SW 1271 (cell line): ENCODE measurements around the gene SREBF2.

ENCODE experiments used
- DNase-seq, 2 experiments: peaks; one replicate each; lab custom pipeline; 2025; lab: John Stamatoyannopoulos, UW

The SREBF2 gene

DNA sequence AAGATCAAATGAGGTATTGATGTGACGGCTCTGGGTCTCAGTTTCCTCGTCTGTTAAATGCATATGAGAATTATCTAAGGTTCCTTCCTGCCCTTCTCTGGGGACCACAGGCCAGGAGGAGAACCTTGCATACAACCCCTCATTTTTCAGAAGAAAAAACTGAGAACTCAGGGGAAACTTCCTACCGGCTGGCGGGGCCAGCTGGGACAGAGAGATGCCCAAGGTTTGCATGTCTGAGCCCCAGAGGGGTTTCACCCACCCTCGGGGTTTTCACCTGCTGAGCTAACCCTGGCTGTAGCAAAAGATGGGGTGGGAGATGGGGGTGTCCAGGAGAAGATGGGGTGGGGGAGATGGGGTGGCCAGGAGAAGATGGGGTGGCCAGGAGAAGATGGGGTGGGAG, 89.4 kb downstream of the SREBF2 start:
- DNase-seq = no peak

GRCh38 chr22:41922940-41923594, 90.2 kb downstream of the SREBF2 start:
- no peak for DNase-seq

- DNase-seq = no peak
These were observed 90.8 kb downstream of the SREBF2 start for GRCh38 chr22:41923595-41924276.

DNA sequence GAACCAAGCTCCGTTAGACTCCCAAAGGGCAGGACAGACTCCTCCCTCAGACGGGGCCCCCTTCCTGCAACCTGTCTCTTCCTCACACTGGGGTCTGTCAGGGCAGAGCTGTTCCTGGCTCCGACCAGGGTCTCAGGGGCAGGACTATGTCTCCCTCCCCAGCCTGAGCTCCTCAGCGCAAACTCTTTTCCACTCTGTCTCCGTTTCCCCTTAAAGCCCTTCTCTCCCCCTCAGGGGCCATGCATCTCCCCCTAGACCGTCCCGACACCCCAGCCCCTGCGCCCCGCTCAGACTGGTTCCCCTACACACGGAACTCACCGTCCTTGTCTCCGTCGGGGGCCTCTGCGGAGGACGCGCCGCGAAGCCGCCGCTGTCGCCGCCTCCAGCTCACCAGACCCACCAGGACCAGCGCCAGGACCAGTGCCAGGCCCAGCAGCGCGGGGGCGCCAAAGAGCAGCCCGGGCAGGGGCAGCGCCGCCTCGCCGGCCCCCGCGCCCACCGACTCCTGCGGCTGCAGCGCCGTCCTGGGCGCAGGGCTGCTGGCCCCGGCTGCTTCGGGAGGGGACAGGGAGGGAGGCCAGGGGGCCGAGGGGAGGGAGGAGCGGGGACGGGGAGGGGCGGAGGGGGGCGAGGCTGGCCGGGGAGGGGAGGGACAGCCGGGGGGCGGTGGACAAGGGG, 93.0 kb downstream of the SREBF2 start:
- no peak for DNase-seq

- DNase-seq = no peak
These were observed 94.9 kb downstream of the SREBF2 start for GRCh38 chr22:41927813-41928212.

DNA sequence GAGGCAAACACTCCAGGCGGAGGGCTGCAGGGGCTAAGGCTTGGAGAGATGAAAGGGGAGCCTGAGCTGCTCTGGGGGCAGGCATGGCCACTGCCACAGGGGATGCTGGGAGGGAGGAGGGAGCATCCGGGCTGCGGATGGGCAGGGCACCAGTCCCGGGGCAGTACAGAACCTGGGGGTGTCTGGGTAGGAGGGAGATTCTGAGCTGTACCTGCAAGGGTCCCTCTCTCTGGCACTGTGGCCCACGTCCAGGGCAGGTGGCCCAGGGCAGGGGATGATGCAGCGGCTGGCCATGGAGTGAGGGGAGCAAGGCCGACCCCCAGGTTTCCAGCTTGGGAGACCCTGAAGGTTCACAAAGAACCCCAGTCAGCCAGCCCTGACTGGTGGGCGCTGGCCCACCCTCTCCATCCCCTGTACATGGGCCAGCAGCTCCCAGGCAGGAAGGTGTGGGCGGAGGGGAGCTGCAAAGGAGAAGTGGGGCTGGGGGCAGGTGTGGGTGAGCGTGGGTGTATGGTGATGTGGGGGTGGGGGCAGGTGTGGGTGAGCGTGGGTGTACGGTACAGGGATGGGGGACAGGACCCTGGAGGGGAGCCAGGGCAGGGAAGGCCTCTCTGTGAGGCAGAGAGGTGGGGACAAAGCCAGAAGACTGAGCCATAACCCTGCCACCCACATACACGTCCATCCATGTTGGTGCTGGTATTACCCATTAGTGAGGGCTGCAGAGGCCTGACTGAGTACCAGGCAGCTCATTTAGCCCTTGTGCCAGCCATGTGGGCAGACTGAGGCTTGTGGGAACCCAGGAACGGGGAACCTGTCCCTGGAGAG, 95.9 kb downstream of the SREBF2 start:
- no peak for DNase-seq

DNA sequence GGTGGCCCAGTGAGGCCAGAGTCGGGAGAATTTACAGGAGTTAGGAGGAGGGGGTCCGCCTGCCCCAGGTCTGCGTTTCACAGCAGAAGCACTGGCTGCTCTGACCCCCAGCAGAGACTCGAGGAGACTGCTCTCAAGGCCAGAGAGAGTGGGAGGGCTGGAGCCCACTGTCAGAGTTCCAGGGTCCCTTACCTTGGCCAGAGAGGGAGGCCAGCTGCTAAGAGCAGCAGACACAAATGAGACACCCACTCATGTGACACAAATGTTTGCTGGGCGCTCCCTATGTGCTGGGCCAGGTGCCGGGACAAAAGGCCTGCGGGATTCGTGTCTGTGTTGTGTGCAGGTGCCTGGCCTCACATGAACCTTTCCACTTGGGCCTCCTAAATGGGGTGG, 96.5 kb downstream of the SREBF2 start:
- DNase-seq = no peak

DNA sequence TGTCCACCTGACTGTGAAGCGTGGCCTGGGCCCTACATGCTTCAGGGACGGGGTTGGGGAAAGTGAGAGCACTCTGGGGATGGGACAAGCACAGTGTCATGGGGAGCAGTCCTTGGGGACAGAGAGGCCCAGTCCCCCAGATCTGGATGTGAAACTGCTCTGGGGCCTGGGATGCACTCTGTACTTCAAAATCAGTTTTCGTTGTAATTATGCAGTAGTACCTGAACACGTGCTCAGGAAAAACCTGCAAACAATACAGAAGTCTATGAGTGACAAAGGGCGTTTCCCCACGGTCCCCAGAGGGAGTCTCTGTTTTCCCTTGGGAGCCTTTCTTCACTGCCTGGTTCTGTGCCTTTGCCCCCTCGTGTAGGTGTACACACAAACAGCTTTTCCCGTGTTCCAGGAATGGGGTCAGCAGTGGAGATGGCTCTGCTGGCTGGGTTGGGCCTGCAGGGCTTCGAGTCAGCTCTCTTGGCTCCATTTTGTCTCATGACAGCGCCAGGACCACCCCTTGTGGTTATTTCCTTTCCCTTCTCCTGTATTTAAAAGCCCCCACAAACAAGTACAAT, 98.9 kb downstream of the SREBF2 start:
- DNase-seq = no peak

DNA sequence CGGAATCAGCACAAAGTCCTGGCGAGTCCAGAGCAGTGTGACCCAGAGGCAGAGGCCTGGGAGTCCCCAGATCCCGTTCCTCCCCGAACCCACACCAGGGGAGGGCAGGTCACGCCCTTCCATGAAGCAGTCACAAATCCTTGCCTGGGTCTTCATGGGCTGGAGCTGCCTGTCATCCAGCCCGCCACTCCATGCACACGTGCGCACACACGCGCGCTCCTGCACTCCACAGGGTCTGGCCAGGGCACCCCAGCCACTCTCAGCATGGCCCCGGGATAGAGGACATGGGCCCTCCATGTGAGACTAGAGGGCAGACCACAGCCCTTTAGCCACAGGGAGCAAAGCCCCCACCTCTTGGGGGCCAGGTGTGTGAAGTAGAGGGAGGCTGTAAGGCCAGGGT, 99.4 kb downstream of the SREBF2 start:
- DNase-seq = no peak

GRCh38 chr22:41933411-41934177, 100.7 kb downstream of the SREBF2 start:
- DNase-seq = no peak

GRCh38 chr22:41934284-41935014, 101.5 kb downstream of the SREBF2 start:
- no peak for DNase-seq

- no peak for DNase-seq
These were observed 102.1 kb downstream of the SREBF2 start for GRCh38 chr22:41935015-41935351.

GRCh38 chr22:41935509-41935908, 102.6 kb downstream of the SREBF2 start:
- DNase-seq = no peak

DNA sequence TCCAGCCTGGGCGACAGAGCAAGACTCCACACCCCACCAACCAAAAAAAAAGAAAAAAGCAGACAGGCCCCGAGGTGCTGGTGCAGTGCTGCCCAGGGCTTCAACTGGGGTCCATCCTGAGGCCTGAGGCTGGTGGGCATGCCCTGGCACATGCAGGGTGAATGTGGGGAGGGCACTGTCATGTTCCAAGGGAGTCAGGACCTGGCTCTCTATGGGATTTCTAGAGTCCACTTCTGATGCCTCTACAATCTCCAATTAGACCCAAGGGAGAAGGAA, 103.9 kb downstream of the SREBF2 start:
- DNase-seq = no peak

DNA sequence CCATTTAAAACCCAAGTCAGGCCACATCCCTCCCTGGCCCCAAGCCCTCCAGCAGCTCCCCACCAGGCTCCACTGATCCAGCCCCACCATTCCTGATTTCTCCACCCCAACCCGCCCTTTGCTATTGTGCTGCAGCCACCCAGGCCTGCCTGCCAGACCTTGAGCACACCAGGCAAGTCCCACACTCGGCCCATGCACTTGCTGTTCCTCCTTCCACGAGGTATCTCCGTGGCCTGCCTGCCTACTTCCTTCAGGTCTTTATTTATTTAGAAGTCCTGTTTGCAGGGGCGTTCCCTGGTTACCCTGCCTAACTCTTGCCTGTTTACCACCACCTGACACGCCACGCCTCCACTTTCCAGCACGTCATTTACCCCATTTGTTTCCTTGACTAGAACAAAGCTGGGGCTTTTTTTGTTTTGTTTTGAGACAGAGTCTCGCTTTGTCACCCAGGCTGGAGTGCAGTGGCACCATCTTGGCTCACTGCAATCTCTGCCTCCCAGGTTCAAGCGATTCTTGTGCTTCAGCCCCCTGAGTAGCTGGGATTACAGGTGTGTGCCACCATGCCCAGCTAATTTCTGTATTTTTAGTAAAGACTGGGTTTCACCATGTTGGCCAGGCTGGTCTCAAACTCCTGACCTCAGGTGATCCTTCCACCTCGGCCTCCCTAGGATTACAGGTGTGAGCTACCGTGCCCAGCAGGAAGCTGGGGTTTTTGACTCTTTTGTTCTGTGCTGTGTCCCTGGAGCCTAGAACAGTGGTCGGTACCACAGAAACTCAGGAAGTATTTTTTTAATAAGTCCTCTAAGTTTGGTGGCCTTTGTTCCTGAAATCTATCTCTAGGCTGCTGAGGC, 107.3 kb downstream of the SREBF2 start:
- peak in 1 of 2 experiments; percentile 22 for DNase-seq

DNA sequence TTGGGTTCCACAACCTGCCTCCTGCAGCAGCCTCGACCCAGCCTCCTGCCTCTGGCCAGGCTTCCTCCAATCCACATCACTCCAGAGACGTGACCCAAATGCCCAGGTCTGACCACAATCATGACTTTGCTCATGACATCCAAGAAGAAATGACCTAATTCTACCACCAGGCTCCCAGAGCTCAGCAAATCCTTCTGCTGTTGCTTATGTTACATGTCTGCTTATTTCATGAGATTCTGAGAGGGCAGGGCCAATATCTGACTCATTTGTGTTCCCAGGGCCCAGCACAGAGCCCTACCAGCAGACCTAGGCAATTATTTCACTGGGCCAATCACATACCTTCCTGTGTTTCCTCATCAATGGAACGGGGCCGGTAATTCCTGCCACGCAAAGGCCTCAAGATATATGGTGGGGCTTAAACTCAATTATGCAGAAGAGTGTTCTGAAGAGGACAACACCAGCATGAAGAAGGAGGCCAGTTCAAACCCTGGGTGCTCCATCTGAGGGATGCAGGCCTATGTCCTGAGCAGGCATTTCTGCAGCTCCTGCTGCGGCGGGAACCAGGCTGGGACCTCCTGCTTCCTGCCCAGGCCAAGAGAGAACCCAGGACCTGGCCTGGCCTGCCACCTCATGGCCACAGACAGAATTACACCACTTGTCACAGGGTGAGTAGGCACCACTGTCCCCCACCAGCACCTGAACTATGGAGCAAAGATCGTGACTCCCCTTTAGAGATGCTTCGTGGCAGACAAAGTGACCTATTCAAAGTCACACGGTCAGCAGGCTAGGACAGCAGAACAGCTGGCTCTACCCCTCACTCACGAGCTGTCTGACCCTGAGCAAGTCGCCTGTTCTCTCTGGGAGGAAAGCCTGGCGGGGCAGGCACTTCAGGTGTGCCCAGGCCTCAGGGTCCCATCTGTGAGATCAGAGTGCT, 108.2 kb downstream of the SREBF2 start:
- peak in 1 of 2 experiments; percentile 62 for DNase-seq

DNA sequence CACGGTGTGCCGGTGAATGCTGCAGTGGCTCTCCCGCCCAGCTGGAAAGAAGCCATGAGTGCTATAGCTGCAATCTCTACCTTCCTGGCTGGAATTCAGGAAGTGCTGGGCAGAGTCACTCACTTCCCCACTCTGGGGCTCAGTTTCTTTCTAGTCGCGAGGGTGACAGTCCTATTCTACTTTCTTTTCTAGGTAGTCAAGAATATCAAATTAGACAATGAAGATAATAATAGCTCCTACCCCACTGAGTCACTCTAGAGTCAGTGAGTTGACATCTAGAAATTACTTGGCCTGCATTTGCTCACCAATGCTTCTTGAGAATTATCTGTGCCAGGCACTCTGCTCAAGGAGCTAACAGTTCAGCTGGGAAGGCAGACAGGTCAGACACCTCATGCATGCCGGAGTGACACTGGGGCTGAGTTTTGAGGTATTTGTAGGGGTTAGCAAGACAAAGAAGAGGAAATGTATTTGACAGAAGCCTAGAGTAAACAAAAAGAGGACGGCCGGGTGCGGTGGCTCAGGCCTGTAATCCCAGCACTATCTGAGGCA, 110.8 kb downstream of the SREBF2 start:
- no peak for DNase-seq

GRCh38 chr22:41946629-41947423, 113.9 kb downstream of the SREBF2 start, which contains the start of gene CENPM:
TSS of gene CENPM (minus strand) at chr22:41947152. CDS start at chr22:41947076, 76 bp downstream.
- peak; percentile 85 to 93 for DNase-seq
